ENCODE results near the gene SAG.
"Not testable (repeated sequence)": the region's sequence is repeated elsewhere in the genome, so short reads cannot be mapped to it uniquely, and the experiment has no call there.

The SAG gene

DNA sequence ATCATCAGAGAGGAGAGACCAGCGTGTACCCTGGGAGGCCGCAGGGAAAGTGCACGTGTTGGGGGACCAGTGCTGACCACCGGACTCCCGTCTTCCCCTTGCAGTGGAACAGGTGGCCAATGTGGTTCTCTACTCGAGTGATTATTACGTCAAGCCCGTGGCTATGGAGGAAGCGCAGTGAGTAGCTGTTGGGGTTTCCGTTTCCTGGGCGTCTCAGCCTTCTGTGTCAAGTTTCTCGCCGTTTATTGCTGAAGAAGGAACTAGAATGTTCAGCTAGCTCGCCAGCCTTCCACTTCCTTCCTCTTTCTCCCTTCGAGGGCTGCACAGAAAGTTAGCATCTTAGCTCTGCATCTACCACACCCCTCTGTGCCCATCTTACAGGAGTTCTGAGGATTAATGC lies 23.9 kb downstream of the SAG start:
- peak; percentile 64 for DNase-seq (ENCODE audit: low read depth)

DNA sequence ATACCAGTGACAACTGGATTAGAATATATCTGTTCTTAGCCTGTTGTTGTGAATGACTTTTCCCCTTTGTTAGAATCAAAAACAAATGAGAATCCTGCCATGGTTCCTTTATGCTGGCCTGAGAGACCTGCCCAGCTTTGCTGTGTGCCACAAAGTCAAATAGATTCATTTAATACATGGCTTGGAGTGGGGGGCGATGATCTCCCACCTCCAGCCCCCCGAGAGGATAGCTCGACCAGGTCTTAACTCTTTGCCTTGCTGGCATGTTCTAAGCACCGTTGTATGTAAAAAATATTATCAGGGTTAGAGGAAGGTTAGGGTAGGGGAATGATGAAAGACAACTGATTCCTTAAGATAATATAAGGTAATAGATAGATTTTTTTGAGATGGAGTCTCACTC lies 24.5 kb downstream of the SAG start:
- DNase-seq (ENCODE audit: low read depth) = no peak

DNA sequence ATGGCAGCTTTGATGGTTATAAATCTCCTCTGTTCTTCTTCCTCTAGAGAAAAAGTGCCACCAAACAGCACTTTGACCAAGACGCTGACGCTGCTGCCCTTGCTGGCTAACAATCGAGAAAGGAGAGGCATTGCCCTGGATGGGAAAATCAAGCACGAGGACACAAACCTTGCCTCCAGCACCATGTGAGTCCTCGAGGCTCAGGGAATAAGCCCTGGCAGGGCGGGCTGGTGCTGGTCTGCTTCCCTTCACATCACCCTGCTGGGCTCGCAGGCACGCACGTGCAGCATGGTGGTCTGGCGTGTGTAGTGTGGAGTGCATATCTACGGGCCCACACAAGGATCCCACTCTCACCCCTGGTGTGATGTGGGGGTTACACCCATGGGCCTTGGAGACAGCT lies 27.3 kb downstream of the SAG start:
- no peak for DNase-seq (ENCODE audit: low read depth)

DNA sequence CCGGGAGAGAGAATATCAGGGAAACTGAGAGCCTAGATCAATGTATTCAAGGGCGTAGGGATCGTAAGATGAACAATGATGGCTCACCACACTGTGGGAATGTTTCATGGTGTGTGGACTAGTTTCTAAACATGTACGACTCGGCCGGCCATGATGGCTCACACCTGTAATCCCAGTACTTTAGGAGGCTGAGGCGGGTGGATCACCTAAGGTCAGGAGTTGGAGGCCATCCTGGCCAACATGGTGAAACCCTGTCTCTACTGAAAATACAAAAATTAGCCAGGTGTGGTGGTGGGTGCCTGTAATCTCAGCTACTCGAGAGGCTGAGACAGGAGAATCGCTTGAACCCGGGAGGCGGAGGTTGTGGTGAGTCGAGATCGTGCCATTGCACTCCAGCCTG lies 28.5 kb downstream of the SAG start:
- not testable (repeated sequence) for DNase-seq (ENCODE audit: low read depth)

DNA sequence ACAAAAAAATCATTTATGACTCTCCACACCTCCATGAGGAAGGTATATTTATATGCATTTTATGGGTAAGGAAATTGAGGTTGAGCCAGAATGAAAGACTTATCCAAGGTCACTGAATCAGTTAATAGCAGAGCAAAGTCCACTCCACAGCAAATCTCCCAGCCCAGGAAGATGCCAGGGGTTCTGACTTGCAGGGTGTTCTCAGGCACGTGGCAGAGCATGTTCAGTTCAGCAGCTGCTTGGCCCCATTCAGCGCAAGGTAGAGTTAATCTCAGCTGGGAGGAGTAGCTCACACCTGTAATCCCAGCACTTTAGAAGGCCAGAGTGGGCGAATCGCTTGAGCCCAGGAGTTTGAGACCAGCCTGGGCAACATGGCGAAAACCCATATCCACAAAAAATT lies 28.9 kb downstream of the SAG start:
- no peak for DNase-seq (ENCODE audit: low read depth)

DNA sequence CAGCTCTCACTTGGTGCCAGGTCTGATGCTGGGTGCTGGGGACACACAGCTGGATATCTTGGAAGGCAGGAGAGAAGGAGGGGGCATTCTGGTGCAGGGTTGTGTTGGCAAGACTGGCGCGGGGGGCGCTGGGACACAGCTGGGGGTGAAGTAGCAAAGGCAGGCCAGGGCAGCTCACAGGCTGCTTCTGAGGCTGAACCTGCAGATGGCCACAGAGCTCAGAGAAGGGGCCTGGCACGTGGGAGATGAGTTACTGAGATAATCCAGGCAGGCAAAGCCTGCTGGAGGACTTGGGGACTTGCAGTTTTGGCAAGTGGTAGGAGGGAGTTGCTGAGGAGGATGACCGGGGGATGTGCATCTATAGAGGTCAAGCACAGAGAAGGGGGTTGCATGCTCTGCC lies 30.4 kb downstream of the SAG start:
- no peak for DNase-seq (ENCODE audit: low read depth)

DNA sequence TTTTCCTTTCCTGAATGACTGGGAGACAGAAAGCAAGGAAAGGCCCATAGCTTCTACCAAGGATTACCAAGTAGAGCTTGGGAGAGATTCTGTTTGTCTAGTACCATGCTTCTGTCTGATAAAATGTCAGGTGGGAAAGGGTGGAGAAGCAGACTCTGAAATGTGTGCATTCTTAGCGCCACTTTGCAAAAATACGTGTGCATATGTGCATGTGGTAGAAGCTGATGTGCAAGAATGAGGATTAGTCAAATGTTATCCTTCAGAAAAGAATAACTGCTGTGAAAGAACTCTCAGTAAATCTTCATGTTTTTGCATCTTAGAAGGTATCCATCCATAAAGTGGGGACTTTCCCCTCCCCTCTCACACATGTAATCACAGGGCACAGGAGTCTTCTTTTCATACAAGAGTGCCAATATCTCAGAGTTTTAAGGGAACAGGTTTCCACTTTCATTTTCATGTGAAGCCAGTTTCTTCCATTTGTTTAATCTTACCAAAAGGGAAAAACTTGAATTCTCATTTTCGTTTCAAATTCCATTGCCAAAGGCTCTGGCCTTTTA lies 31.3 kb downstream of the SAG start:
- no peak for DNase-seq (ENCODE audit: low read depth)

DNA sequence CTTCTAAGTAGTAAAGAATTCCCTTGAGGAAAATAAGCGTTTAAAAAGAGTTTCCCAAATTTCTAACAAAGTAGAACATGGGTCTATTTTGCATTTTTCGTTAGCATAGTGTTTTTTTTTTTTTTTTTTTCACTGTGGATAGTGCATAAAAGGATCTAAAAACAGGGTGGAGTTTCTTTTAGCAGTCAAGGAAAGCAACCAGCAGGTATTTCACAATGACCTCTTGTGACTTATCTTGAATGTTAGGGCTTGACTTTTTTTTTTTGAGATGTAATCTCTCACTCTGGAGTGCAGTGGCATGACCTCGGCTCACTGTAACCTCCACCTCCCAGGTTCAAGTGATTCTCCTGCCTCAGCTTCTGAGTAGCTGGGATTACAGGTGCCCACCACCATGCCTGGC lies 31.8 kb downstream of the SAG start:
- DNase-seq (ENCODE audit: low read depth) = no peak

DNA sequence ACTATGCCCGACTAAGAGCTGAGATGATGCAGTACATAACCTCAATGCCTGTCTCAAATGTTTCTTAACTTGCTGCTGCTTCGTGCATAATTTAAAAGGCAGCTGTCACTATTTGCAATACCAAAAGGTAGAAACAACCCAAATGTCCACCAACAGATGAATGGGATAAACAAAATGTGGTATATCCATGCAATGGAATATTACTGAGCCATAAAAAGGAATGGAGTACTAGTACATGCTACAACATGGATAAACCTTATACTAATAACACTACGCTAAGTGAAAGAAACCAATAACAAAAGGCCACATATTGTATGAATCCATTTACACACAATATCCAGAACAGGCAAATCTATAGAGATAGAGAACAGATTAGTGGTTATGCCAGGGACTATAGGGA lies 33.7 kb downstream of the SAG start:
- DNase-seq (ENCODE audit: low read depth) = no peak

DNA sequence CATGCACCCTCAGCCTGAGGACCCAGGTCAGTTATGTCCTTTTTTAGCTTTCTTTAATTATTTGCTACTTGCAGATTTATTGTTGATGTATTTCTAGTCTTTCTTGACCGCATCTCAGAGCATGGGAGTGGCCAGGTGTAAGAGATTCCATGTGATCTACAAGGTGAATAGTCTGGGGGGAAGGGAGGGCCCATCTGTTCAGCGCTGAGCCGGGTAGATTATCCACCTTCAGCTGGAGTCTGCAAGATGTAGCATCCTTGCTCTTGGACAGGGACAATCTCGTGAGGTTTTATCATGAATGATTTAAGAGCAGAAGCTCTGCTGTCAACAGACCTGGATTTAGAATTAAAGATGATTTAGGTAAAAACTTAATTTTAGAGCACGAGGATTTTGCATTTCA lies 34.7 kb downstream of the SAG start:
- DNase-seq (ENCODE audit: low read depth) = no peak

DNA sequence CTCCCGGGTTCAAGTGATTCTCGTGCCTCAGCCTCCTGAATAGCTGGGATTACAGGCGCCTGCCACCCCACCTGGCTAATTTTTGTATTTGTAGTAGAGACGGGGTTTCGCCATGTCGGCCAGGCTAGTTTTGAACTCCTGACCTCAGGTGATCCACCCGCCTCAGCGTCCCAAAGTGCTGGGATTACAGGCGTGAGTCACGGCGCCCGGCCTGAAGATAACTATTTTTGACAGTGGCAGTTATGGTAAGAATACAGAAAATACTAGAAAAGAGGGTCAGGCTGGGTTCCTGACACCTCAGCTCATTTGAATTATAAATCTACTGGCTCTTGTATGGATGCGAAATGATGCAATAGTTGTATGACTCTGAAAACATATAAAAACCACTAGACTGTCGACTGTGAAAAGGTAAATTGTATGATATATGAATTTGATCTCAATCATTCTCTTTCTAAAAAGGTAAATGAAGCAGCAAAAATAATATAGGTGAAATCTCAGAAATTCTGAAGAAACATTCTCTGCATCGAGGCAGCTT lies 35.6 kb downstream of the SAG start:
- no peak for DNase-seq (ENCODE audit: low read depth)

DNA sequence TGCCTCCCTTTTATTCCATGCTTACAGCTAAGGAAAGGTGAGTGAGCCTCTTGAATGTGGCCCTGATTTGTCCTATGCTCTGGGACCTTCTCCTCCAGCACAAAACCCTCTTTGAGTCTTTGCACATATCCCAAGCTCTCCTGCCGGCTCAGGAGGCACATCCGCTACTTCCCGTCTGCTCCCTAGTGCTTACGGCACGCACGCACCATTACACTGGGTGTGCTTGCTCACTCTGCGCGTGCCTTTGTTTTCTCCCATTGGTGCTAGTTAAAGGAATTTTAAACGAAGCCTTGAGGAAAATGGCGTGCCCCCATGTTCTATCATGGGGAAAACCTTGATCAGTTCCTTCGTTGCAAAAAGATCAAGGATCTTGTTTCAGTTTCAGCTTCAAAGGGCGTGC lies 38.8 kb downstream of the SAG start:
- DNase-seq (ENCODE audit: low read depth) = no peak

DNA sequence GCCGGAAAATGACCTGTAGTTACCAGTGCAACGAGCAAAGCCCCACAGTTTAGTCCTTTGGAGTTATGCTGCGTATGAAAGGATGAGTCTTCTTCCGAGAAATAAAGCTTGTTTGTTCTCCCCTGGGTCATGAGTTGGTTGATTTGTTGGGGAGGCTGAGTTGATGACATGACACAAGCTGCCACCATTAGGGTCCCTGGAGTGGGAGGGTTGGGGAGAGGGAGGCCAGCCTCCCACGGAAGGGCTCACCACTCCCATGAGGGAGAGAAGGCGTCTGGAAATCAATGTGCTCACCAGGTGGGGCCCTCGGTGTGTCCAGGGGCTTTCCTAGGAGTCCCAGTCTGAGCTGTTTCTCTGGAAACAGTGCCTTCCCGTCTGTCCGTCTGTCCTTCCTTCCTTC lies 39.3 kb downstream of the SAG start:
- DNase-seq (ENCODE audit: low read depth) = no peak

DNA sequence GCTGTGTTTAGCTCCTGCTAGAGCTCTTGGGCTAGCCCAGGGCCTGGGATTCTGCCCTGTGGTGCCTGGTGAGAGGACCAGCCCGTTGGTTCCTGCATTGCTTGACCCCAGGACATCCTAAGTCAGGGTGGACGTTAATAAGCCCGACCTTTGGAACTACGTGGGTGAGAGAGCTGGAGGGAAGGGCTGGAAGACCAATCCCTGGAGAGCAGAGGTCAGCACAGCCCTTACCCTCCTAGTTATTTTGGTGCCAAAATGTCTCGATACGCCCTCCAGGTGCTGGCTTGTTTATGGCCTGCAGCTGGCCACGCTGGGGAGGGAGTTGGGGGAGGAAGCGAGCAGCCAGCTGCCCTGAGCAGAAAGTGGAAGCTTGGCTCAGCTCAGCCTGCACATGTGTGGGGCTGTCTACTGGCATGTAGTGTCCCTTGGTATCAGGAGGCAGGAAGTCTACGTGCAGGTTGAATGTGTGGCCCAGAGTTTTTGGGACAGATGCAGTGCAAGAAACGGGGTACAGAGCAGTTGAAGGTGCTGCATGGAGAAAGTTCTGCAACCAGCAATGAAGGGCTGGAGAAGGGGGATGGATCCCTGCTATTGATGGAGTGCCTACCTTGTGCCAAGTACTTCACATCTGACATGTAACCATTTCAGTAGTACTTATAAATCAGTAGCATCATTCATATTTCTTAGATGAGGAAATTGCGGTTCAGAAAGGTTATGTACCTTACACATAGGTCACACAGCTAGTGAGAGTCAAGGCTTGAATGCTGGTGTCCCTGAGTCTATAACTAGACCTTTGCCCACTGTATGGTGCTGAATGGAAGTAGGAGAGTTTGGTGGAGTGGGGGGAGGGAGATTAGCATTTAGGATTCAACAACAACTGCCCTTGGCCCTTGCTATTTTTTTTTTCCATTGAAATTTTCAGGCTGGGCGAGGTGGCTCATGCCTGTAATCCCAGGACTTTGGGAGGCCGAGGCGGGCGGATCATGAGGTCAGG lies 41.7 kb downstream of the SAG start:
- no peak for DNase-seq (ENCODE audit: low read depth)

DNA sequence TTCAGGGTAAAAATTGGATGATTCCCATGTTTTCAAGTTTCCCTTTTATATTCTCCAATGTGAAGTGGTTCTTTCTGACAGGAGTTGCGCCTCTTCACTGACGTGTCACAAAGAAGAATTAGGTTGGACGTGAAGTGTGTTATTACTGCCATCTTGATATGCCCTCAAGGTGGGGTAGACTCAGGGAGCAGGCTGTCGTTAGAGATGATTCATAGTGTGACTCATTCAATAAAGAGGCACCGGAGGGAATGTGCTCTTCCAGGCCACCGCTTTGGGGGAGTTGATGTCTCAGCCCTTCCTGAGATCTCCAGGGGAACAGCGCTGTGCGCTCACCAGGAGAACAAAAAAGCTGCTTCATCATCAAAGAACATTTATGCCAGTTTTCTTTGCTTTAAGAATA lies 43.1 kb downstream of the SAG start:
- no peak for DNase-seq (ENCODE audit: low read depth)

DNA sequence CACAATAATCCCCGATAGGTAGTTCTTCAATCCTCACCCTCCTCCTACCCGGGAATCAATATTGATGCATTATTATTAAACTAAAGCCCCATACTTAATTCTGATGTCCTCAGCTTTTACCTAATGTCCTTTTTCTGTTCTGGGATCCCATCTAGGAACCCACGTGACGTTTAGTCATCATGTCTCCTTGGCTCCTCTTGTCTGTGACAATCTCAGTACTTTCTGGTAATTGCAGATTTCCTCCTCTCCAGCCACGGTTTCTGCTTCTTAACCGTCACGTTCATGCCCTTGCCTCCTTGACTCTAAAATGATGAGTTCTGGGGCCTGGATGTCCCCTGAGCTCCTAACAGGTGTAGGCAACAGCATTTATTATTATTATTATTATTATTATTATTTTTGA lies 43.8 kb downstream of the SAG start:
- no peak for DNase-seq (ENCODE audit: low read depth)

DNA sequence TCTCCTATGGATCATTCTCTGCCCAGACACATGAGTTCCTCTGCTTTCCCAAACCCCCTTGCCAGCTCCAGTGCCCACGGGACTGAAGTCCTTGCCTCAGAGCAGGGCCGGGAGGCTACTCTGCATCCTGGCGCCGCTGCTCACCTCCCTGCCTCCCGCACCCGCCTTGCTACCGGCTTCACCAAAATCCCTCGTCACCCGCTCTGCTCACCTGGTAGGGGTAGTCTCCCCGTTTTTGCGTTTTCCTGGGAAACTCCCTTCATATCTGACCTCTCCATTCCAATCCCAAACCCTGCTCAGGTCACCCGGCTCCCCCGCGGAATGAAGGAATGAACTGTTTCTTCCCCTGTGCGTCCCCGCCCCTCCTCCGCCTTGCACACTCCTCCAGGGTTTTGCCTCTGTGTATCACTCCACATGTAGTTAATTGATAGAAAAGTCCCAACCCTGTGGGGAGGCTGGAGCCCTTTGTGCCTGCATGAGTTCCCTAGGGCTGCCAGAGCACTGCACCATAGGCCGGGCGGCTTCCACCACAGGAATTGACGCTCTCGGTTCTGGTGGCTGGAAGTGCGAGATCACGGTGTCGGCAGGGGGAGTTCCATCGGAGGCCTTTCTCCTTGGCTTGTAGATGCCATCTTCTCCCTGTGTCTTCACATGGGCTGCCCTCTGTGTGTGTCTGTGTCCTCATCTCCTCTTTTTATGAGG lies 44.7 kb downstream of the SAG start:
- DNase-seq (ENCODE audit: low read depth) = no peak

DNA sequence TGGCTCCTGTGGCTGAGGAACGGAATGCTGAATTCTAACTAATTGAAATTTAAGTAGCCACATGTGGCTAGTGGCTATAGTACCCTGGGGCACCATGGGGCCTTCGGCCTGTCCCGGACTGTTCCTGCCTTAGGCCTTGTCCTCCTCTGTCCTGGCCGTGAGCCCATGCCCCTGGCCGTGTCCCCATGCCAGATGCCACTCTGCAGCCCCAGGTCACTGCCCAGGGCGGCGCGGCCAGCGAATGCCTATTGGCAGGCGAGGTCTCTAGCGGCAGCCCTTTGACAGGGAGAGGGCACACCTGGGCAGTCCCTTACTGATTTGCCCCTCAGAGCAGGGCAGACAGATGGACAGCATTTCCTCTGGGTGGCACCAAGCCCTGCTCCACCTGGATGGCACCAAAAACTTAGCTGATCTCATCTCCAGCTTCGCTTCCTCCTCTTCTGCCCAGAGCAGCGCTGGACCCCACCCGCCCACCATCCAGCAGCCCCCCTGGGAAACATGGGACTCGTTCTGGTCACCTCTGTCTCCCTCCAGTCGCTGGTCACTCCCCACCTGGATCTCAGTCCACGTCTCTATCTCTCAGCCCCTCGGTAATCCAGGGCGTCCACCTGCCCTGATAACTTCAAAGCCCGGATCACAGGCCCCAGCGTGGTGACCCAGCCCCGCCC lies 45.6 kb downstream of the SAG start:
- no peak for DNase-seq (ENCODE audit: low read depth)

DNA sequence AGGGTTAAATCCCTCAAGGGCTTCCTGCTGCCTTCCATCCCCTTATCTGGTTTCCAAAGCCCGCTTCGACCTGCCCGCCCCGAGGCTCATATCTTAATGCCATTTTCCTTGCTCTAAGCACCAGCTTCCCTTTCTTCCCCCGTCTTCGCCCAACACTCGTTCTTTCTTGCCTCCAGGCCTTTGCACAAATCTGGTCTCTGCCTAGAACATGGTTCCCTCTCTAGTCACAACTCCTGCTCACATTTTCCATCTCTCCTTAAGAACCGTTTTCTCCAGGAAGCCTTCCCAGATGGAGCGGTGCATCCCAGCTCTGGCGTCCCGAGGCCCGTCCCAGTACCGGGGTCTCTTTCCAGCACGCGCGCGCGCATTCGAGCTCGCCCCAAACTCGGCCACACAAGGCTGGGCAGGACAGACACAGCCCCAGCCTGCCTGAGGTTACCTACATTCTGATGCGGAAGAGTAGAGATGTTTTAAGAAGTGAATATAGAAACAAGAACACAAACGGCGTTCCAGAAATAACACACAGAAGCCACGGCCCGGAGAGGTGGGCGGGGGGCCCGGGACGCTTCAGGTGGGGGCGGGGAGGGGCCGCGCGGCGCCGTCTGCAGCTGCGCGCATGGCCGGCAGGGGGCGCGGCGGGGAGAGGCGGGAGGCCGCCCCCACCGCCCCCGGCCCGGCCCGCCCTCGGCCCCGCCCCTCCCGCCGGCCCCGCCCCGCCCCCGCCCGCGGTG lies 46.3 kb downstream of the SAG start, which contains the start of gene DGKD:
Gene DGKD, plus strand, starts transcription at position 726 of the 731 bp plus-strand sequence. CDS start 25 bp downstream, outside the sequence.
- DNase-seq (ENCODE audit: low read depth) = peak; percentile 65

DNA sequence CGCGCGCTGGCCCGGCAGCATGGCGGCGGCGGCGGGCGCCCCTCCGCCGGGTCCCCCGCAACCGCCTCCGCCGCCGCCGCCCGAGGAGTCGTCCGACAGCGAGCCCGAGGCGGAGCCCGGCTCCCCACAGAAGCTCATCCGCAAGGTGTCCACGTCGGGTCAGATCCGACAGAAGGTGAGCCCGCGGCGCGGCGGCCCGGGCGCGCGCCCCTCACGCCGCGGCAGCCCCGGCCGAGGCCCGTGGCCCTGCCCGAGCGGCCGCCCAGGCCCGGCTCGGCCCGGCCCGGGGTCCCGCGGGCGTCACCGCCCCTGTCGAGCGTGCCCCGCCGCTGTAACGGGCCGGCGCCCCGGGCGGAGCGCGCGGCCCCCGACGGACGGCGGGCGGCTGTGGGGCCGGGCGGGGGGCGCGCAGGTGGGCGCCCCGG lies 46.9 kb downstream of the SAG start:
- DNase-seq (ENCODE audit: low read depth) = no peak

DNA sequence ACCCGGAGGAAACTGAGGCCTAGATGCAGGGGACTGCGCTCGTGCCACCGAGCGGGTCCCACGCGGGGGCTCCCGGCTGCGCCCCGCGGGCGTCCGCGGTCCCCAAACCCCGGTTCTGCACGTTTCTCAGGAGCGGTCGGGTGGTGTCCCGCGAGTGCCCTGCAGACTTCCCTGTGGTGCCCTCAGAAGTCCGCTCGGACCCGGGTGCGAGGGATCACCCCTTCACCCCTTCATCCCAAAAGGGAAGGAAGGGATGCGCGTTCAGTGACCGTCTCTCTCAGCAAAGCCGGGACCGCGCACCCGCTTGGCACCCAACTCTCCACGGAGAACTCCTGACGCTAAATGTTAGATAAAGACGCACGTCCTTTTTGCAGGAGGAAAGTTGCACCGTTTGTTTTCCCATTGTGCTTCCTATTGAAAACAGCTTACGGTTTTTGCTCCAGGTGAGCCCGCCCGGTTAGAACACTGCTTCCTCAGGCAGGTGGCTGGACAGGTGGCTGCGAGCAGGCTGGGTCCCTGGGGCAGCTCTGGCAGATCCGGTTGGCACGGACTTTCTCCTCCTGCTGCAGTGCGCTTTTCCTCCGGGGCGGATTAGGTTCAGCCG lies 47.5 kb downstream of the SAG start:
- DNase-seq (ENCODE audit: low read depth) = no peak

Data from T follicular helper cell (primary cell).